Measurements from ENCODE around the gene LAMB3.

Gene LAMB3

DNA sequence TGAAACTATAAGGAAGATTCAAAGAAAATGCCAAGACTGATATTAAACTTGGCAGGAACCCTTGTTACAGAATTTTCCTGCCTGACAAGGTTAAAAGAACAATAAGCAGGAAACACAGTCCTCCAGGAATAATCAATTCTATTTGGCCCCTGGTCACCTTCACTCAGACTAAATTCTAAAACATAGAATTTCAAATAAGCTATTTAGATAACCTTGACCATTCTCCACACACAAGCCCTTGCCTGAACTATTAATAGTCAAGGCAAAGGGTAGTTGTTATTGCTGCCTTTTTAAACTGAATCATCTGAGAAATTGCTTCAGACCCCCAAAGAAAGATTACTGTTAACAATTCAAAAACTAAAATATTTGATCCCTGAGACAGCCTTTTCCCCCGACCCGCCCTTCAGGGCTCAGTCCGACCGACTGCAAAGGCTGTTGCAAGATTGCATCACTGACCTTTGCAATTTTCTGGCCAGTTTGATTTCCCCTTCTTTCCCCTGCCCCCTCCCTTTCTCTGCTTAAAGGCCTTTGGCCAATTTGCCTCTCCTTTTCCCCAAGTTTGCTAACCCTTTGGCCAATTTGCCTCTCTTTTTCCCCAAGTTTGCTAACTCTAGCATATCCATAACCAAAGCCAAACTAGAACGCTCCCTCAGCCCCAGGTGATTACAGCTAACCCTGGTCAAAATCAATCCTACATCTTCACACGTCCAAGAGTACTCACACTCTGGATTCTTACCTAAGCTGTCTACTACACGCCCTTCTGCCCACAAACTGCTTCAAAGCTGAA lies 21.6 kb upstream of the LAMB3 start:
- TF ChIP-seq, protein P1, sequence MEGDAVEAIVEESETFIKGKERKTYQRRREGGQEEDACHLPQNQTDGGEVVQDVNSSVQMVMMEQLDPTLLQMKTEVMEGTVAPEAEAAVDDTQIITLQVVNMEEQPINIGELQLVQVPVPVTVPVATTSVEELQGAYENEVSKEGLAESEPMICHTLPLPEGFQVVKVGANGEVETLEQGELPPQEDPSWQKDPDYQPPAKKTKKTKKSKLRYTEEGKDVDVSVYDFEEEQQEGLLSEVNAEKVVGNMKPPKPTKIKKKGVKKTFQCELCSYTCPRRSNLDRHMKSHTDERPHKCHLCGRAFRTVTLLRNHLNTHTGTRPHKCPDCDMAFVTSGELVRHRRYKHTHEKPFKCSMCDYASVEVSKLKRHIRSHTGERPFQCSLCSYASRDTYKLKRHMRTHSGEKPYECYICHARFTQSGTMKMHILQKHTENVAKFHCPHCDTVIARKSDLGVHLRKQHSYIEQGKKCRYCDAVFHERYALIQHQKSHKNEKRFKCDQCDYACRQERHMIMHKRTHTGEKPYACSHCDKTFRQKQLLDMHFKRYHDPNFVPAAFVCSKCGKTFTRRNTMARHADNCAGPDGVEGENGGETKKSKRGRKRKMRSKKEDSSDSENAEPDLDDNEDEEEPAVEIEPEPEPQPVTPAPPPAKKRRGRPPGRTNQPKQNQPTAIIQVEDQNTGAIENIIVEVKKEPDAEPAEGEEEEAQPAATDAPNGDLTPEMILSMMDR (conservative IDR thresholded peaks at IDR 0.05), result no peak
- TF ChIP-seq ZFX (IDR thresholded peaks at IDR 0.05), result no peak
- no peak overlapping the region; the same call in 1 of the 2 replicates for H3K27ac ChIP-seq

DNA sequence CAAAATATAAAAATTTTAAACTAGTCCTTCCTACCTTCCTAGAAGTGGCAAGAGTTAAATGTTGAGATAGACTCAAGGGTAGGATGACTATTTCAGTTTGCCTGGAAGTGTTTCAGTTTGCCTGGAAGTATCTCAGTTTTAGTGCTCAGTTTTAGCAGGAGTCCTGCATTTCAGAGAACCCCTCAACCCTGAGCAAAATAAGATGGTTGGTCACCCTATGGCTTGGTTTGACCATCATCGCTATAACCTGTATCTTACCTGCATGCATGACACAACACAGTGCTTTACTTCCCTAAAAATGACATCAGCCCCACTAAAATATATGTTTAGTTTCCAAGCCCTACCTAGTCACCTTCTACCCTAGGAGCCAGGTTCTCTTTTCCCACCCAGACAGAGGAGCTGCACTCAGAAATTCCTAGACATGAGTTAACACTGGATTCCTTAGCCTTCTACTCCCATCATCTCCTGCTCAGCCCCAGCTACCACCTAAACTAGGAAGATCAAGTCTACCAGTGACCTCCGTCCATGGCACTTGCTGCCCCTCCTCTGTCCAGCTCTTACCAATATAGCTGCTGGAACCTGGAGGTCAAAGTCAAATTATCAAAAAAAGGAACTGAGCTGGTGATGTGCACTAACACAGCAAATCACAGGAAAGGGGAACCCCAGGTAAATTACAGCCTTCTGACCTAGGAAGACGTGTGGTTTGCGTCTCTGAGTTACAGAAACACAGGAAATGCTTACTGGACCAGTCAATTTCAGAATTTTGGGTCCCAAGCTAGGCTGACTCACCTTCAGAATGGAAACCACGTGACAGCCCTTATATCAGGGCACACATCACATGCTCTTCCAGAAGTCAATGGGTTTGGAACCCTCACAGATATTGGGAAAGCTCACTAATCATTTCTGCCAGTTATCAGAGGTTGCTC lies 20.7 kb upstream of the LAMB3 start:
- no peak for TF ChIP-seq ZFX (IDR thresholded peaks at IDR 0.05)
- TF ChIP-seq, protein P1 (conservative IDR thresholded peaks at IDR 0.05), result no peak
- no peak overlapping the region; the same call in 1 of the 2 replicates for H3K27ac ChIP-seq

DNA sequence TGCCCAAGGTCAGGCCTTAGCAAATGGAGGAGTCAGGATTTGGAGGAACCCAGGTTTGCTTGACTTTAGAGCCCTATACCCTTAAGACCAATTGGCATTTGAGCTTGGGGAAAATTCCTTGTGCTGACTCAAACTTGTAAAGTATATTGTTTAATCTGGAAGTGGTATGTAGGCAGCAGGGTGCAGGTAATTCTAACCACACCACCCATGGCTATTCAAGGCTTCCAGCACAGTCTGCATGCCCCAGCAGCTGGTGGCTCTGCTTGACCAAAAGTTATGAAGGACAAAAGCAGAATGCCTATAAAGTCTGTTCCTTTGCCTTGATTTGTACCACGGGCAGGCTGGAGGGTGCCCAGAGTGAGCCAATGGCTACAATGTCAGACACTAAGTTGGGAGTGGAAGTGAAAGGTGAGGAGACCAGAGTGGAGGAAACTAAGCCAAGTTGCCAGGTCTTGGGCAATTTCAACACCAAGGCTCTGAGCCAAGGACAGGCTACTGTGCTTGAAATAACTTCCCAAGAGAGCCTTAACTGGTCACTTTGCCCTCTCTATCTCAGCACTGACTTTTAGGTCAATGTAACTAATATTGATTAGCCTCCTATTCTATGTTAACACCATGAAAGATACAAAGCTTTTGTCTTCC lies 18.3 kb upstream of the LAMB3 start:
- H3K27ac ChIP-seq, result no peak overlapping the region
- TF ChIP-seq ZFX (IDR thresholded peaks at IDR 0.05), result no peak
- TF ChIP-seq, protein P1 (conservative IDR thresholded peaks at IDR 0.05), result no peak

DNA sequence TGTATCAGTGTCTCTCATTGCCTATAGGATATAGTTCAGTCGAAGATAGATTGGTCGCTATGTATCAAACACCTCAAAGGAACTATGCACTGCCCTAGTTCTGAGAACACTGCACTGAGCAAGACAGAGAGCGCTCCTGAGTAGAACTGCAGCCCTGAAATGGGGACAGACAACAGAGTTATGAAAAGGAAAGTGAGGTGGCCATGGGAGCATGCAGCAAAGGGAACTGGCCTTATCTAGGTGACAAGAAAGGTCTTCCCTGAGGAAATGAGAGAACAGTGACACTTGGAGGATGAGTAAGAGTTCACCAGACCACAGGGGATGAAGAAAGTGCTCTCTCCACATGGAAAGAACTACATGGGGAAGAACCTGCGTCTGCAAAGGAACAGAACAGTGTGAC lies 15.5 kb upstream of the LAMB3 start:
- no peak overlapping the region for H3K27ac ChIP-seq
- TF ChIP-seq, protein P1 (conservative IDR thresholded peaks at IDR 0.05), result no peak
- no peak for TF ChIP-seq ZFX (IDR thresholded peaks at IDR 0.05)

DNA sequence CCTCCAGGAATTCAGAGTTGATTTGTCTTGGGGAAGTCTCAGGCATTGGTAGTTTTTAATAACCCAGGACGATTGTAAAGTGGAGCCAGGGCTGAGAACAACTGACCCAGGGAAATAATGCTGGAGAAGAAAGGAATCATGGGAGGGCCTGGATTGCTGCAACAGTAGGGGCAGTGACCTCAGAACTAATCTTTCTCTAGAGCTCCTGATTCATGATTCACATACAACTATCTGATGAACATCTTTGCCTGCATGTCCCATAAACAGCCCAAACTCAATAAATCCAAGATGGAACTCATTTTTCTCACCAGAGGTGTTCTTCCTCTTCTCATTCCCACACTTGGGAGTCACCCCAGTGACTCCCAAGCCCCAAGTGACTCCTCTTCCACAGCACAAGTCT lies 14.9 kb upstream of the LAMB3 start:
- TF ChIP-seq, protein P1 (conservative IDR thresholded peaks at IDR 0.05), result no peak
- TF ChIP-seq ZFX (IDR thresholded peaks at IDR 0.05), result no peak
- H3K27ac ChIP-seq, result no peak overlapping the region

DNA sequence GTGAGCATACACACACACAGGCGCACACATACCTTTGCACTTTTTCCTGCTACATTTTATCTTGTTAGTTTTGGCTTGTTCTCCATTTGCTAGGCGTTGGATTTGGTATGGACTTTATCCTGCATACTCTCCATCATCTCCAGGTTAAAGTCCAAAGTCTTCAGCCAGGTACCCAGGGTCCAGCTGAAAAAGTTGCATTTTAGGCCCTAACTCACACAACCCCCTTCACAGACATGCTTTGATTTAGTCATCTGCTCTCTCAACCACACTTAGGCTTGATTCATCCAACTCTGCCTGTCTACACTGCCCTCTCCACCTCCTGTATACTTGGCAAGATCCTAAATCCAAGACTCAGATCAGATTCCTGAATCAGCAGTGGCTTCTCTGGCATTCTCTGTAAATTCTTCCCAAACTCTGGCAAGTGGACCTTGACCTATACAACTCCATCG lies 10.7 kb upstream of the LAMB3 start:
- TF ChIP-seq ZFX (IDR thresholded peaks at IDR 0.05), result no peak
- TF ChIP-seq, protein P1 (conservative IDR thresholded peaks at IDR 0.05), result no peak
- no peak overlapping the region for H3K27ac ChIP-seq
